GM18502 (cell line): ENCODE results near the gene KRTAP29-1.
"Not testable (repeated sequence)": the region's sequence is repeated elsewhere in the genome, so short reads cannot be mapped to it uniquely, and the experiment has no call there.

Source experiments
- ATAC-seq: cut with Tn5 transposase; IDR thresholded peaks from one replicate; pipeline ENCODE4 v1.9.1; 2021; ENCODE audit warnings: mild to moderate bottlenecking; ENCODE audit not compliant: unreplicated experiment, poor library complexity

The KRTAP29-1 gene

DNA sequence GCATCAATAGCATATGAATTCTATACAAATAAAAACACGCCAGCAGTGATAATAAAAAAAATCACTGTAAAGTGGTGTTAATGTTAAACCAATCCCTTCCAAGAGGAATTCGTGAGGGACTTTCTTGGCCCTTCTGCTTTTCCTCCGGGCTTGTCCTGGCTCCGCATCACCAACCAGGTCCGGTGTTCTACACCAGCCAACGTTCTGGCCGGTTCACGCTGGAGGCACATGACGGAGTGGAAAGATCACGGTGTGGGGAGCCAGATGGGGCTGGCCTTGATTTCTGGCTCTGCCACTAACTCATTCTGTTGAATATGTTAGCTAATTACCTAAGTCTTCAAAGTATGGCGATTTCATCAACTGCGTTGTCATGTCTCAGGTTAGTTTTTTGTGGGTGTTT, 1.4 kb upstream of the KRTAP29-1 start:
- ATAC-seq, result no peak

DNA sequence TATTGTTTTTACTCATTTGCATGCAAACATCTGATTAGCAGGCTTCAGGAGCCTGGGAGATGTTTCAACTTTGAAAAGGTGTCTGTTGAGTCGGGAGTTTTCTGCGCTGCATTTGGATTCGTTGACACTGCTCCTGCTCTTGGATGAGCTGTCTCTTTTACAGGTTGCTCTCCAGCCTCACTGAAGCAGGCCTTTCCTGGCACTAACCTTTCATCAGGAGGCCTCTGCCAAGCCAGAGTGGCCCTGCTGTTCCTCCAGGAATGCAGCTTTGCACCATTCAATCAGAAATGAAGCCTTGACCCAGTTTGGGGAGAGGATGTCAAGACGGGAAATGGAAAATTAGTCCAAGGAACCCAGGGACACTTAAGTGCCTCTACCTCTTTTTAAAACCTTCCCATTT, 330 bp upstream of the KRTAP29-1 start:
- no peak for ATAC-seq

DNA sequence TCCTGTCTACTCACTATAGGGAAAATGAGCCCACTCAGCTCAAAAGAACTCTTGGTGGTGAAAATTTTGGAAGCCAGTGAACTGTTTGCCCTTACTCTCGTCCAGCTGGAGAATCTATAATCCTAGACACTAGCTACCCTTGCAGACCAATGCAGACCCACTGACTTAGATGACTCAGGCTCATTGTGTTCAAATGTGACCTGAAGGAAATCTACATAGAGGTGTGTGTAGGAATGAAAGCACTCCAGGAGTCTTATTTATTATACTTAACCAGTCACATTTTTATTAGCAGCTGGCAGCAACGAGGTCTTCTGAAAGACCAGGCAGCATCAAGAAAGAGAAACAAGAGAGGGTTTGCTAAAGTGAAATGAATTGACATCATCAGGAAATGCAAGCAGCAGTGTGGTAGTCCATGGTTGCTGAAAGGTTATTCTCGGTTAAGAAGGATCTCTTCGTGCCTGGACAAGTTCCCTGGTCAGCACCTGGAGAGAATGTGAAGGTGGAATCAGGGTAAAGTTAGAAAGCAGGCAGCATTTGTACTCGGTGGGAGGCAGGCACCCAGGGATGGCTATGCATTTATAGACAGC, 1.4 kb downstream of the KRTAP29-1 start:
- no peak for ATAC-seq

DNA sequence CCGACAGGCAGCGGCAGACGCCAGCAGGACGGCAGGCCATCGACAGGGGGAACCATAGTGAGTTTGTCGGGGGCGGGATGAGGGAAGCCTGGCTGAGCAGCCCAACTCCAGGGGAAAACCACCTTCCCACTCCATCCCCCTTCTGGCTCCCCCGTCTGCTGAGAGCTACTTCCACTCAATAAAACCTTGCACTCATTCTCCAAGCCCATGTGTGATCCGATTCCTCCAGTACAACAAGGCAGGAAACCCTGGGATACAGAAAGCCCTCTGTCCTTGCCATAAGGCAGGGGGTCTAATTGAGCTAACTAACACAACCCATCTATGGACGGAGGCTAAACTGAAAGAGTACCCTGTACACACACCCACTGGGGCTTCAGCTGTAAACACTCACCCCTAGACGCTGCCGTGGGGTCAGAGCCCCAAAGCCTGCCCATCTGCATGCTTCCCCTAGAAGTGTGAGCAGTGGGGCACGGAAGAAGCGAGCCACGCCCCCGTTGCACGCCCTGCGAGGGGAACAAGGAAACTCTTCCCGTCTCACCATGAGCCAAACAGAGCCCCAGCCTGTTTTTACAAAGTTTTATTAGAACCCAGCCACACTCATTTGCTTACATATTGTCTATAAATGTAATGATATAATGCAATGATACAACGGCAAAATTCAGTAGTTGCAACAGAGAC, 4.1 kb downstream of the KRTAP29-1 start:
- no peak for ATAC-seq

DNA sequence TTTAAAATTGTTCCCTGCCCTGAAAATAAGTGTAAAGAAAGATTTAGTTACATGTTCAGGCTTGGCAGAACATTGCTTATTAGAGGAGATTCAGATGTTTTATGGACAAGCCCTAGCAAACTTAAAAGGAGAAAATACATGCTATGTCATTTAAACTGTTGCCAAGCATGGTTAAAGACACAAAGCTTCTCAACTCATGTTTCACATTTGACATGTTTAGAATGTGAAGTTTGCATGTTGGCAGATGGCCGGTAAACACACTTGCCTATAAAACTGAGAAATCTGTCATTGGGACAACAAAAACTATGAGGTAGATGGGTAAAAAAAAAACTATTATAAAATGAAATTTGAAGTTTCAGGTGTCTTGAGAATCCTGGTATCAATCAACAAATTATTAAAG, 5.8 kb downstream of the KRTAP29-1 start:
- no peak for ATAC-seq

DNA sequence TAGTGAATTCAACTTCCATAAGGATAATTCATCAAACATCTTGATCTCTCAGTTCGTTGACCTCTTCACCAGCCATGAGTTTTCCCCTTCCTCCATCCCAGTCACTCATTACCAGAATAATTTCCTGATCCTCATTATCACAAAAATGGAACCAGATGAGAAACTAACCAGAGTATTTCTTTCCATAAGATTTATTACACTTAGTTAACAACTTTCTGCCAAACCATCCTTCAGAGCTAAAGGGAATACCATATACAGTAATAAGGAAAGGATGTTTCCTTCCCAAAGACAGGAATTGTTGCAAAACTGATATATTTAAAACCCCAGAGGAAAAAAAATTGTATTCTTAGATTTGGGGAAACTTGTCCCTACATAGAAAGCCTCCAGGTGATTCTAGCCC, 8.6 kb downstream of the KRTAP29-1 start:
- no peak for ATAC-seq

DNA sequence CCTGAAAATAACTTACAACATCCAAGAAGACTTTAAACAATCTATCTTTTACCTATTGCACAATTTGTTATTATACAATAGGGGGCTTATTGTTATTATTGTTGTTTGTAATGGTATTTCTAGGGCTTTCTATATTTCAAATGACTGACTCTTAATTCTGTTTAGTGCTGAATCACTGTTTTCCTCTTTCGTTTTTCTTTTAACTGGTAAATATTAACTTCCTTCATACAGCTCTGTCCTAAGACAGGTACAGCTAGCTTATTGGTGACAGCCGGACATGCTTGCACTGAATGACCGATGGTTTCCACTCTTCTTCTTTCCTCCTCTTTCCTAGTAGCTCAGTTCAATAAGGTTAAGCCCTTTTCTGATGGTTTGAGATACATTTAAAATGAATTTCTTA, 15.6 kb downstream of the KRTAP29-1 start:
- ATAC-seq, result no peak

DNA sequence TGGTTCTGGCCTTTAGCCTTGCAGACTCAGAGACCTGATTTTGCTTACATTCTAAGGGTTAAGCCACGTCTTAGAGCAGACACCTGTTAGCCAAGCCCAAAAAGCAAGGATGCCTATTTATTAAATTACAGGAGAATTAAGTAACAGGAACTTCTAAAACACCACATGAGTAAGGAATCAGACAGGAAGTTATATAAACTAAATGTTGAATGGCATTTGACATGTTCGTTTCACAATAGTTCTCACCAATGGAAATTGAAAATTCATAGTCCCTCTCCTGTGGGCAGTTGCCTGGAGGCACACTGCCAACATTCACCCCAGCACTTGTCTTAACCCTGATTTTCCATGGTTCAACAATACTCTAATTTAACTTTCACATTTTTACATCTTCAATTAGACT, 18.1 kb downstream of the KRTAP29-1 start:
- no peak for ATAC-seq

DNA sequence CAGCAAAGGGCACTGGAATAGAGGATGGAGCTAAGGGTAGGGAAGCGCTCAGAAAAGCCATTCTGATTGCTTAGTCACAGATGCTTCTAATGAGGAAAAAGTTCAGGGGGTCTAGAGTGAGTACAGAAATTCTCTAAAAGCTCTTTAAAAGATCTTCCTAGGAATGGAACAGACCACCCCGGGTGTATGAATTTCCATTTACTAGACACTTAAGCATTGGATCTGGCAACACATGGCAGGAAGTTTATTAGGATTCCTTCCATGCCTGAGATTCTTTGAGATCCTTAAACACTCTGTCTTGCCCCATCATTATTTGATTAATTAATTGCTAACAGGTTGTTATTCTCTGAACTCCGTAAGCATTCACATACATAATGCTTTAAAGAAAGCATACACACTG, 18.6 kb downstream of the KRTAP29-1 start:
- no peak for ATAC-seq

DNA sequence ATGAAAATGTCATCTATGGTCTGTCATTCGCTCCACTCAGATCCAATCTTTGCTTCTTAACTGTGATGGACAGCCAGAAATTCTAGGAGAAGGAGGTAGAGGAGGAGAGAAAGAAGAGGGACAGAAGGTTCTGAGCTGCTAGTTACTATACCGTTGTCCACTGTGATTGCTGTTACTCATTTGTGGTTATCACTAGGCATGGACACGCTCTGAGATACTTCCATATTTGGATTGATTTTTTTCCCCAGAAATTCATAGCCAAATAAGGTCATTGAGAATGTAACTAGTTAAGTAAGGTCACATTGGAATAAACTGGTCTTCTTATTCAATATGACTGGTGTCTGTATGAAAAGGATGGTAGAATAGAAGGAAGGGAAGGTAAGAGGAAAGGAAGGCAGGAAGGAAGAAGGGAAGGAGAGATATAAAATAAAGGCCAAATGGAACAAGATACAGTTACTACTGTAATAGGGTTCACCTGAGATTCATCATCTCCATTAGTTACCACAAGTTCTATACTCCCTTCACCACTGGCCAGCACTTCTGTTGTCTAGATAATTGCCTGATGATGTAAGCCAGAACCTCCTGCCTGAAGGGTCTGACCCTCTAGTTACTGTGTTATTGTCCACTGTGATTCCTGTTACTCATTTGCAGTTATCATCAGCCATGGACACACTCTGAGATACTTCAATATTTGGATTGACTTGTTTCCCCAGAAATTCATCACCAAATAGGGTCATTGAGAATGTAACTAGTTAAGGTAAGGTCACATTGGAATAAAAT, 24.3 kb downstream of the KRTAP29-1 start:
- no peak for ATAC-seq

DNA sequence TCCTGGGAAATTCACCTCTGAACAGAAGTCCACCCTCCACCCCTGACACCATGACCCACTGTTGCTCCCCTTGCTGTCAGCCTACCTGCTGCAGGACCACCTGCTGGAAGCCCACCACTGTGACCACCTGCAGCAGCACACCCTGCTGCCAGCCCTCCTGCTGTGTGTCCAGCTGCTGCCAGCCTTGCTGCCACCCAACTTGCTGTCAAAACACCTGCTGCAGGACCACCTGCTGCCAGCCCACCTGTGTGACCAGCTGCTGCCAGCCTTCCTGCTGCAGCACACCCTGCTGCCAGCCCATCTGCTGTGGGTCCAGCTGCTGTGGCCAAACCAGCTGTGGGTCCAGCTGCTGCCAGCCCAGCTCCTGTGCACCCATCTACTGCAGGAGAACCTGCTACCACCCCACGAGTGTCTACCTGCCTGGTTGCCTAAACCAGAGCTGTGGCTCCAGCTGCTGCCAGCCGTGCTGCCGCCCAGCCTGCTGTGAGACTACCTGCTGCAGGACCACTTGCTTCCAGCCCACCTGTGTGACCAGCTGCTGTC, 26.9 kb downstream of the KRTAP29-1 start, which contains the start of gene KRTAP9-7:
TSS of gene KRTAP9-7 (plus strand) at position 51 of the 543 bp plus-strand sequence. CDS start at position 51, 0 bp downstream.
- ATAC-seq, result not testable (repeated sequence)

DNA sequence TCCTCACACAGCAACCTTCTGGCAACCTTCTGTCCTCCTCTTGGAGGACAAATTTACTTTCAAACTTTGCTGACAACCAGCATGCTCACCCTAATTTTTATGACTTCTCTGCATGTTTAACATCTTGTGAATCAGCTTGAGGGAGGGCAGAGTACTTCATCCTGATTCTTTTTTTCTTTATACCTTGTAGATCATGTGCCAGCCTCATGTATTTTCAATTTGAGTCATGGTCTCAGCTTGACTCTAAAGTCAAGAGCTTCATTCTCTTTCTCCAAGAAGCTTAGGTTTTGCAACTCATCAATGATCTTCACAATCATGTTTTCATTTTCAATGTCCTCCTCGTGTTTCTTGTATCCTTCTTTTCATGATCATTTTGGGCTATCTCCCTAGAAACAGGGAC, 30.8 kb downstream of the KRTAP29-1 start:
- ATAC-seq, result no peak

DNA sequence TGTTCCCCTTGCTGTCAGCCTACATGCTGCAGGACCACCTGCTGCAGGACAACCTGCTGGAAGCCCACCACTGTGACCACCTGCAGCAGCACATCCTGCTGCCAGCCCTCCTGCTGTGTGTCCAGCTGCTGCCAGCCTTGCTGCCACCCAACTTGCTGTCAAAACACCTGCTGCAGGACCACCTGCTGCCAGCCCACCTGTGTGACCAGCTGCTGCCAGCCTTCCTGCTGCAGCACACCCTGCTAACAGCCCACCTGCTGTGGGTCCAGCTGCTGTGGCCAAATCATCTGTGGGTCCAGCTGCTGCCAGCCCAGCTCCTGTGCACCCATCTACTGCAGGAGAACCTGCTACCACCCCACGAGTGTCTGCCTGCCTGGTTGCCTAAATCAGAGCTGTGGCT, 31.3 kb downstream of the KRTAP29-1 start:
- not testable (repeated sequence) for ATAC-seq

DNA sequence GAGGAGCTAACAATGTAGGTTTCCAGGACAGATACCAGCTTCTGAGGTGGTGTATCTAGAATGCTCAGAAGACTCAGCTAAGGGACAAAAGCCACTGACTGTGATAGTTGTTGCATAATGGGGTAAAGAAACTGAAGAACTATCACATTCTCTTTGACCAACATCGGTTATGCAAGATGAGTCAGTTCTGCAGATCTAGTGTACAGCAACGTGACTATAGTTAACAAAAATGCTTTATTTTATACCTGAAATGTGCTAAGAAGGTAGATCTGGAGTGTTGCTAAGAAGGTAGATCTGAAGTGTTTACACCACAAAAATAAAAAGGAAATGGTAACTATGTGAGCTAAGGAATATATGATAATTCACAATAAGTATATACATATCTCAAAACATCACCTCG, 34.9 kb downstream of the KRTAP29-1 start:
- no peak for ATAC-seq

DNA sequence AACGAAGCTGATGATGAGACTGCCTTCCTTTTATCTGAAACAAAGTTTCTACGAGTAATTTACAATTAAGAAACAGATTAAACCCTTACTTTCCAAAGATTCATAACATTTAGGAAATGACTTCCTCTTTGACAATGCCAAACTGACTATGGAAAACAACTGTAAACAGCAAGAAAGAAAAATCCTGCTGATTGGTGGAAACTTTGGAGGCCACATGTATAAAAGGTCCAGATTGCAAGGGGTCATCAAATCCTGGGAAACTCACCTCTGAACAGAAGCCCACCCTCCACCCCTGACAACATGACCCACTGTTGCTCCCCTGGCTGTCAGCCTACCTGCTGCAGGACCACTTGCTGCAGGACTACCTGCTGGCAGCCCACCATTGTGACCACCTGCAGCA, 37.6 kb downstream of the KRTAP29-1 start, which contains the start of gene KRTAP9-6:
TSS of gene KRTAP9-6 (plus strand) at position 301 of the 400 bp plus-strand sequence. CDS start at position 301, 0 bp downstream.
- ATAC-seq, result no peak

DNA sequence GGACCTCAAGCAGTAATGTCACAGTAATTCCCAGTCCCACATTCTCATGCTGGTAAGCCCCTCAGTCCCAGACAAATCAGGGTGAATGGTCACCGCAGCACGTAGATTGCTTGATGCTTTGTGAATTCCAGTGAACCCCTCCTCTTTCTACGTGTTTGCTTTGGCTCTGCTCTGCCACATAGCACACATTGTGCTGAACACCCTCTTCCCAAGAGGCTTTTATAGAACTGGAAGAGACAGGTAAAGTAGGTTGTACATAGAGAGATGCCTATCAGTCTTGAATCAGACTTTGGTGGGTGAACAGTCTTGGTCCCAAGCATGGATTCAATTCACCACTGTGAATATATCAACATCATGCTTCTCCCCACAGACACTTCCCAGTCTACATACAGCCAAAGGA, 38.1 kb downstream of the KRTAP29-1 start:
- no peak for ATAC-seq

DNA sequence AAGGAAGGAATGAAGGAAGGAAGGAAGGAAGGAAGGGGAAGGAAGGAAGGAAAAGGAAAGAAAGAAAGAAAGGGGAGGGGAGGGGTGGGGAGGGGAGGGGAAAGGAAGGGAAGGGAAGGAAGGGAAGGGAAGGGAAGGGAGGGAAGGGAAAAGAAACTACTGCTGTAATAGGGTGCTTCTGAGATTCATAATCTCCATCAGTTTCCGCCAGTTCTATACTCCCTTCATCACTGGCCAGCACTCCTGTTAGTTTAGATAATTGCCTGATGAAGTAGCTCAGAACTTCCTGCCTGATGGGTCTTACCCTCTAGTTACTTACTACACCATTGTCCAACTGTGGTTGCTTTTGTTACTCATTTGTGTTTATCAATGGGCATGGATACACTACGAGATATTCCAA, 39.4 kb downstream of the KRTAP29-1 start:
- no peak for ATAC-seq

DNA sequence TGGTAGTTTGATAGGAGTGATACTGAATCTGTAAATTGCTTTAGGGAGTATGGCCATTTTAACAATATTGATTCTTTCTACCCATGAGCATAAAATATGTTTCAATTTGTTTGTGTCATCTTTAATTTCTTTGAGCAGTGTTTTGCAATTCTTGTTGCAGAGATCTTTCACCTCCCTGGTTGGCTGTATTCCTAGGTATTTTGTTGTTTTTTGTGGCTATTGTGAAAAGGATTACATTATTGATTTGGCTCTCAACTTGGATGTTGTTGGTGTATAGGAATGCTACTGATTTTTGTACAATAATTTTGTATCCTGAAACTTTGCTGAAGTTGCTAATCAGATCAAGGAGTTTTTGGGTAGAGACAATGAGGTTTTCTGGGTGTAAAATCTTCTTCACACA, 44.2 kb downstream of the KRTAP29-1 start:
- ATAC-seq, result no peak

DNA sequence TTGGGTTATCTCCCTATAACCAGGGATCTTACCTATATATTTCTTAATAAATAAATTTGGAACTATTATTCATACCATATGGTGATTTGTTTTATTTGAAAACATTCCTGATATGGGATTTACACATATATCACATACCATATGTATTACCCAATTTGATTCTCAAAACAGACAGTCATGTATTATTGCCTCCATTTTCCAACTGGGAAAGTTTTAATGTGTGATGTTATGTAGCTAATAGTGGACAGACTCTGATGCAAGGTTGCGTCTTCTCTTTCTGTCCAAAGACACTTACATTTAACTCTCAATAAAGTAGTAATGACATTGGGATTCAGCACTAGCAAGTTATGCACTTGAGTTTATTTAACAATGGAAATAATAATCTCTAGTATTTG, 46.4 kb downstream of the KRTAP29-1 start:
- no peak for ATAC-seq

DNA sequence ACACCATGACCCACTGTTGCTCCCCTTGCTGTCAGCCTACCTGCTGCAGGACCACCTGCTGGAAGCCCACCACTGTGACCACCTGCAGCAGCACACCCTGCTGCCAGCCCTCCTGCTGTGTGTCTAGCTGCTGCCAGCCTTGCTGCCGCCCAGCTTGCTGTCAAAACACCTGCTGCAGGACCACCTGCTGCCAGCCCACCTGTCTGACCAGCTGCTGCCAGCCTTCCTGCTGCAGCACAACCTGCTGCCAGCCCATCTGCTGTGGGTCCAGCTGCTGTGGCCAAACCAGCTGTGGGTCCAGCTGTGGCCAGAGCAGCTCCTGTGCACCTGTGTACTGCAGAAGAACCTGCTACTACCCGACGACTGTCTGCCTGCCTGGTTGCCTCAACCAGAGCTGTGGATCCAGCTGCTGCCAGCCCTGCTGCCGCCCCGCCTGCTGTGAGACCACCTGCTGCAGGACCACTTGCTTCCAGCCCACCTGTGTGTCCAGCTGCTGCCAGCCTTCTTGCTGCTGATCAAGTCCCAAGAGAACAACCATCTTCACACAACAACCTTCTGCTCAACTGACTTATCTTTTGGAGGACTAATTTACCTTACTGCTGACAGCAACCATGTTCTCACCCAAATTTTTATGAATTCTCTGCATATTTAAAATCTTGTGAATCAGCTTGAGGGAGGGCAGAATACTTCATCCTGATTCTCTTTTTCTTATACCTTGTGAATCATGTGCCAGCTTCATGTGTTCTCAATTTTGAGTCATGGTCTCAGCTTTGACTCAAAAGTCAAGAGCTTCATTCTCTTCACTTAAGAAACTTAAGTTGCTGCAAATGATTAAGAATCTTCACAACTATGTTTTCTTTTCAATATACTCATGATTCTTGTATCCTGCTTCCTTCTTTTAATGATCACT, 47.0 kb downstream of the KRTAP29-1 start, which contains the start of gene KRTAP9-9:
TSS of gene KRTAP9-9 (plus strand) at position 4 of the 910 bp plus-strand sequence.
- ATAC-seq, result not testable (repeated sequence)
